HG02610 (cell line): ENCODE measurements around the gene TFDP1.
"Not testable (repeated sequence)": the region's sequence is repeated elsewhere in the genome, so short reads cannot be mapped to it uniquely, and the experiment has no call there.

ENCODE experiments used
- ATAC-seq: cut with Tn5 transposase; IDR thresholded peaks from one replicate; pipeline ENCODE4 v1.9.1; 2021; ENCODE audit warnings: mild to moderate bottlenecking, moderate library complexity; ENCODE audit not compliant: unreplicated experiment

Gene TFDP1

GRCh38 chr13:113613789-113614379 lies 29.3 kb downstream of the TFDP1 start:
- ATAC-seq: no peak

DNA sequence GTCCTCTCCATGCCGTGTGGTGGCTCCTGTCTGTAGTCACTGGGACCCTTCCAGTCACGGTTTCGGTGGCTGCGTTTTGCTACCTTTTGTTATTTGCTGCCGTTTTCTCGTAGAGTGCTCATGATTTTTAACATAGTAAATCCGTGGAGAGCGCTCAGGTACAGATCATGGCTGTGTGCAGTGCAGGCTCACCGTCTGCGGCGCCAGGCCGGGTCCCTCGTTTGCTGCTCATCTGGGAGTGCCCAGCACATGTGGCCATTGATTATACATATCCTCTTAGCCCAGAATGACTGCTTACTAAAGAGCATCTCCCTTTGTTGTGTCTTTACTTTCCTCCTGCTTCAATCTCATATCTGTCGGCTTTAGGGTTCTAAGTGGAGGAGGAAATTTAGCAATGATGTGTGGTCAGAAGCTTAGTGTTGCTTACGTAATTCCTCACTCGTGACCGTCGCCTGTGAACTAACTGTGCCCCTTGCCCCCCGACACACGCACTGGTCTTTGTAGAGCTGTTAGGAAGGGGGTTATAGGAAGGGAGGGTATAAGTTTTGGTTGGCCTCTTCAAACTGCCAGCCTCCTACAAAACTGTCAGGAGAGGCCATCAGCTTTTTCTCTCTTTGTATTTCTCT lies 31.8 kb downstream of the TFDP1 start:
- no peak for ATAC-seq

- ATAC-seq: no peak
Measured at GRCh38 chr13:113616991-113617749, 32.6 kb downstream of the TFDP1 start.

GRCh38 chr13:113617961-113618360 lies 33.4 kb downstream of the TFDP1 start:
- ATAC-seq: no peak

DNA sequence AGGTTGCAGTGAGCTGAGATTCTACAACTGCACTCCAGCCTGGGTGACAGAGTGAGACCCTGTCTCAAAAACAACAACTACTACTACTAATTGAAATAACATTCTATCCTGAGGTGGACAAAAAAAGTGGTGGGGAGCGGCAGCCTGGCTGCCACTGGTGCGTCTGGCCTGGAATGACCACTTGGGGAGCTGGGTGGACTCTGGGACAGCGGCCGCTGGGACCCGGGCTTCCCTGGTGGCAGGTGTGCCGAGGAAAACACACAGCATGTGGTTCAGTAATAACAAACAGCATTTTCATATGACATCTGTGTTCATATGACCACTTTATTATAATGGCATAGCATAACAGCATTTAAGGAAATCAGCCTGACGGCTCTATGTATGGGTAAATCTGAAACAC lies 33.9 kb downstream of the TFDP1 start:
- ATAC-seq: no peak

DNA sequence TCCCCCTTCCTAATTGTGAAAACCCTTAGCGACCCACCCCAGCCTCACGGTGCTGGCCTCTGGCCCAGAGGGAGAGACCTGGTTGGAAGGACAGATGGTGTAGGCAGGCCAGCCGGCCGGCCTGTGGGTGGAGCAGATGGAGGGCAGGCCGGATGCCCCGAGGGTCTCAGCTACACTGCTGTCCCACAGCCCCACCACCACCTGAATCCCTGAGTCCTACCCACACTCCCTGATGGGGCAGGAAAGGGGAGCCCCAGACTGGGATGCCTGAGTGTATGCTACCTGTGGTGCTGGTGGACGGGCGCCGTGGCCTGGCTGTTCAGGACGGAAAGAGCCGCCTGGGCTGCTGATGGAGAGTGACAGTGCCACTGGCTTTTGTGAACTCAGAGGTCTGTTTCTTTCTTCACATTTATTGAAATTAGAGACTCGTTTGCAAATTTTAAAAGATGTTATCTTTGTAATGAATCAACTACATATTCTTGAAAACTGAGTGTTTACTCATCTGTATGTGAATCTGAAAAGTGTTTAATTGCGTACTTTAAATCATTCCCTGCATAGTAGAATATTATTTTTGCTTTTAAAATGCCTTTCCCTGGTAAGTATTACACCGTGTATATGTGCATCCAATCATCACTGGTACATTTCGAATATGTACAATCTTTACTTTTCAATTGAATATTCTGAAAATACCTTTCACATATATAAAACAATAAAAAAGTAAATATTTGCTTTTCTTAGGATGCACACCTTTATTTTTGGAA lies 35.7 kb downstream of the TFDP1 start:
- no peak for ATAC-seq

GRCh38 chr13:113621046-113621445 lies 36.5 kb downstream of the TFDP1 start:
- ATAC-seq: no peak

GRCh38 chr13:113621498-113621897 lies 36.9 kb downstream of the TFDP1 start:
- not testable (repeated sequence) for ATAC-seq

GRCh38 chr13:113621986-113622550 lies 37.5 kb downstream of the TFDP1 start:
- not testable (repeated sequence) for ATAC-seq

DNA sequence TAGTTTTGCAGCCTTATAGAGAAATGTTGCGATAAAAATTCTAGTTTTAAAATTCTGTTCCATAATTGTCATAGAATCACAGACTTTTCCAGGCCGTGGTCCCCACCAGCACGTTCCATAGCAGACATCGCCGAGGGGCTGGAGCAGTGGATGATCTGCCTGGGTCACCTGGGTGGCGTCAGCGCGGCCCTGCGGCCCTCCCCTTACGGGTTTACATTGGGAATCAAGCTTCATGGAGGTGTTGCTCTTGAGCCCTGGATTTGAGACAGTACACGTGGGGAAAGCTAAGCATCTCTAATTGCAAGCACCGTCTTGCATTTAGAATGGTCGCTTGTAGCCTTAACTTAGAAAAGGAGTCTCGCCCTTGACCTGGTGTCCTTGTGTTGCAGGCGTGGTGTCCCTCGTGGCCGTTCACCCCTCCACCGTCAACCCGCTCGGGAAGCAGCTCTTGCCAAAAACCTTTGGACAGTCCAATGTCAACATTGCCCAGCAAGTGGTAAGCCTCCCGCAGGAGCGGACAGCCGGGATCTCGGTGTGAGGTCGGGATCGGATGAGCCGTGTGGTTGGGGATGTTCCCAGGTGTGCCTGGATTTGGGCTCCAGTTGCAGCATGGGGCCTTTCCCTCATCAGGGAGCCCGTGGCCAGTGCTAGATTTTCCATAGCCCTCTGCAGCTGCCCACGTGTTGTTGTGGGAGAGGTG lies 38.4 kb downstream of the TFDP1 start:
- no peak for ATAC-seq

DNA sequence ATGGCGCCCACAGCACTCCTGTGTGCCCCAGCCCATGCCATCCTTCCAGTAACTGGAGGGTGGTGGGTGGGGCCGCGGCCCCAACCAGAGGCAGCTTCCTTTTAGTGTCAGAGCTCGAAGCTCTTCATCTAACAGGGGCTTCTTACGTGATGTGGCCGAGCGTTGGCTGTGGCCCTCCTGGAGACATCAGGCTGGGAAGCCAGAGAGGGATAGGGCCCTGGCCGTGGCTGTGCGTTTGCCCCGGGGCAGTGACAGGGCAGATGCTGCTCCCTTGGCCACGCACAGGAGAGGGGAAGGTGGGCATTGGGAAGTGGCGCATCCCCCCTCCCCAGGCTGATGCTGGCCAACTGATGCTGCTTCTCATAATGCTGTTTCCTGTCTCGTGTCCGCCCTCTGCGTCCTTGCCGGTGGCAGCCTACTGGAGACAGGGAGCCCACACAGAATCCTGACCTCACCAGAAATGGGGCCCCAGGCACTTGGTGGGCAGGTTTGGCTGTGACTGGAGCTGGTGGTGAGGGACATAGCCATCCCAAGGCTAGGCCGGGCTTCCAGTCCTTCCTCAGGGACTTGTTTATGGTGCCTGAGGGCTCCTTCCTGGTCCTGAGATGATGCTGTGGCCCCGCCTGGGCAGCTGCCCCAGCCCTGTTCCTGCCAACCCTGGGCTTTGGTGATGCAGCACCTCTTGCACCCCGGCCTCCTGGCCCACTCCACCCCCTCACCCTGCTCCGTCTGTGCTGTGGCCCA lies 39.1 kb downstream of the TFDP1 start:
- ATAC-seq: no peak

DNA sequence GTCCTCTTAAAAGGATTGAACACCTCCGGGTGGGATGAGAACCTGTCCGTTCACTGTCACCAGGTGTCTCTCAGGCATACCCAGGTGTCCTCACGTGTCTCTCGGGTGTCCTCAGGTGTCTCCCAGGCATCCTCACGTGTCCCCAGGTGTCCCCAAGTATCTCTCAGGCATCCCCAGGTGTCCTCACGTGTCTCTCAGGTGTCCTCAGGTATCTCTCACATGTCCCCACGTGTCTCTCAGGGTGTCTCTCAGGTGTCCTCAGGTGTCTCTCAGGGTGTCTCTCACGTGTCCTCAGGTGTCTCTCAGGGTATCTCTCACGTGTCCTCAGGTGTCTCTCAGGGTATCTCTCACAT lies 39.7 kb downstream of the TFDP1 start:
- no peak for ATAC-seq

GRCh38 chr13:113624640-113625304 lies 40.2 kb downstream of the TFDP1 start:
- not testable (repeated sequence) for ATAC-seq

DNA sequence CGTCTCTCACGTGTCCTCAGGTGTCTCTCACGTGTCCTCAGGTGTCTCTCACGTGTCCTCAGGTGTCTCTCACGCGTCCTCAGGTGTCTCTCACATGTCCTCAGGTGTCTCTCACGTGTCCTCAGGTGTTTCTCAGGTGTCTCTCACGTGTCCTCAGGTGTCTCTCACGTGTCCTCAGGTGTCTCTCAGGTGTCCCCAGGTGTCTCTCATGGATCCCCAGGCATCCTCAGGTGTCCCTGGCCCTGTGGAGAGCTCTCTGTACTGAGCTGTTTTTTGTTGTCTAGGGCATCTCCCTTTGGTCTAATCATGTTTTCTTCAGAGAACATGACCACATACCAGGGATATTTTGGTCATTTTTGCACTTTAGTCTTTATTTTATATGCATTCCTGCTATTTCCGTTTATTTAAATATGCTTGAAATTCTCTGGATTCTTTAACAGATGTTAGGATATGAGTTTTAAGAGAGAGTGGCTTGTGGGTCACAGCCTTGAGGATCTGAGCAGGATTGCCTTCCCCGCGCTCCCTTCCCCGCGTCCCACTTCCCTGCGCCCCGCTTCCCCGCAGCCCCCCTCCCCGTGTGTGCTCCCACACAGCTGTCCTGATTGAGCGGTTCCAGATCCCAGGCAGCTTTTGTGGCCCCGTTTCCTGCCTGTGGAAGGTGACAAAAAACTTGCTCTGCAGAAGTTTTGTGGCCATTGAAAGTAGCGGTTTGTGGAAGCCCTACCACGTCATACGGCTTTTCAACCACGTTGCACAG lies 41.6 kb downstream of the TFDP1 start:
- no peak for ATAC-seq

DNA sequence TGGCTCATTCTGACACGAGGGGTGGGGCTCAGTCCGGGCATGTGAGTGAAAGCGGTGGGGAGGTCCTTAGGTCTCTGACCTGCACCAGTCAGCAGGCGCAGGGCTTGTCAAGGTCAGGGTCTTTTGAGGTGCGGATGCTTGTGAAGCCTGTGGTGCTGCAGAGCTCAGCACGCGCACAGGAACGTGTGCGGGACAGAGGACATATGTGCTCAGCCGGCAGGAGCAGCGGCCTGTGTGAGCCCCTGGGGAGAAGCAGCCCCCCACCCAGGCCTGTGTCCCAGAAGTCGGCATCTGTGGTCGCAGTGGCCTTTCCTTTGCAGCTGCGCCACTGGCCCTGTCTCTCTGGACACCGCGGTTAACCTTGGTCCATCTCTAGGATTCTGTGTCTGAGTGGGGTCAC lies 42.6 kb downstream of the TFDP1 start:
- no peak for ATAC-seq

- ATAC-seq: no peak
Measured at GRCh38 chr13:113628291-113629270, 44.0 kb downstream of the TFDP1 start.

GRCh38 chr13:113629866-113630265 lies 45.3 kb downstream of the TFDP1 start:
- no peak for ATAC-seq

GRCh38 chr13:113630296-113630695 lies 45.7 kb downstream of the TFDP1 start:
- ATAC-seq: no peak
